ENCODE data around the gene ICOSLG. TPM values are rescaled to one million over a fixed set of nuclear protein-coding genes. Genes with fewer than 3 reads are reported as not detected.
"Not testable (repeated sequence)": the region's sequence is repeated elsewhere in the genome, so short reads cannot be mapped to it uniquely, and the experiment has no call there.

The ICOSLG gene
- polyA plus RNA-seq, 3 donors from 2014 or later: not detected

DNA sequence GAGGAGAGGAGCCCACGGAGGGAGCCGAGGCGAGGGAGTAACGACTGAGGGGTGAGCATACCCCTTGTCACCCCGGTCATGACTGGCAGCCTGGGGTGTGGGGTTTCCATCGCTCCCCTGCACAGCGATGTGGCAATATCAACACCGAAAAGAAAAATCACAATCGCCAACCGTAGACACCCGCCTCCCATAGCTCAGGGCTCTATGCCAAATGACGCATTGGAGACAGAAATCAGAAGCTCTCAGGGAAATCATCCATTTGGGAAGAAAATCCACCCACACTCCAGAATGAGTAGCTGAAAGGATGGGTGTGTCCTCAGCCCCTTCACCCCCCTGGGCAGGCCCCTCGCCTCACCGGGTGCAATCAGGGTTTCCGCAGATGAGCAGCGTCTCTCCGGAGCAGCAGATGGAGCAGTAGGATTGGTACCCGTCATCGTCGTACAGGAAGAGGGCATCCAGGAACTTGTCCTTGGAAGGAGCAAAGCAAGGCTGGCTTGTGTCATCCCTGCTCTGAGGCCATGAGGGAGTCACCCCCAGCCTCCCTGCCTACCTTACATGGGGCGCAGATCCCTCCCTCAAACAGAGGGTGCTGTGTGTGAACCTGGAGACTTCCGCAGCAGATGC, 18.5 kb upstream of the ICOSLG start:
- H3K27me3 Mint-ChIP-seq (ENCODE audit: low read depth in 3 of 3): peaks cover 0 to 1% (median 0%) of the 10 kb centered on the region in 3 donors
- no peaks in the 10 kb centered on the region for H3K36me3 Mint-ChIP-seq
- no peak overlapping the region for H3K4me3 Mint-ChIP-seq
- no peak for DNase-seq
- H3K4me1 Mint-ChIP-seq: no peaks in the 10 kb centered on the region
- no peak overlapping the region for H3K27ac Mint-ChIP-seq
- H3K9me3 Mint-ChIP-seq: no peaks in the 10 kb centered on the region

DNA sequence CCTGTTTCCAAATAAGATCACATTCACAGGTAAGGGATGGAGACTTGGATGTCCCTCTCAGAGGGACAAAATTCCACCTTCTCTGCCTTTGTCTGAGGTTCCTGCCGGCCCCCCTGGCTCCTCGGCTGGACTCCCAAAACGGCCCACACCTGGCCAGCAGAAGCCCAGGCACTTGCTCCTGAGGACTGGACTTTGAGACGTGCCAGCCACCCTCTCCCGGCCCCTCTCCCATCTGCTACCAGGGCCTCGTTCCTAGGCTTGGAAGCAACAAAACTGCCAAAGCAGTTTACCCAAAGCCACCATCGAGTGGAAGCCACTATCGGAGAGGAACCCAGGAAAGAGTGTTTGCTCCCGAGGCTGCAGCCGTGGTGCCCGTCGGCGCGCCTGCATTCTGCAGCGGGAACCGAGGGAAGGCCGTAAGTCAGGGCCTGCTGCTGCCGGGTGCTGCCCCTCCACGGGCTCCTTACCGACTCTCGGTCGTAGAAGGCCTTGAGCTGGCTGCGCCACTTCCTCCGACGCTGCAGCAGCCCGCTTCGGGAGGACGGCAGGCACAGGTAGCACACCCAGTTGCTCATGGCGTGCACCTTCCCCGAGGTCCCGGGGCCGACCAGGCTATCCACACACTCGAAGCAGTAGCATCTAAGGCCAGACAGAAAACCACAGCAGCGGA, 17.4 kb upstream of the ICOSLG start:
- Mint-ChIP-seq H3K4me1 (no peaks in the 10 kb centered on the region), H3K9me3 (no peaks in the 10 kb centered on the region), H3K36me3 (no peaks in the 10 kb centered on the region), H3K4me3 (no peak overlapping the region), H3K27ac (no peak overlapping the region), H3K27me3 (ENCODE audit: low read depth in 3 of 3) (peaks cover 0 to 1% (median 0%) of the 10 kb centered on the region in 3 donors)
- DNase-seq: no peak

DNA sequence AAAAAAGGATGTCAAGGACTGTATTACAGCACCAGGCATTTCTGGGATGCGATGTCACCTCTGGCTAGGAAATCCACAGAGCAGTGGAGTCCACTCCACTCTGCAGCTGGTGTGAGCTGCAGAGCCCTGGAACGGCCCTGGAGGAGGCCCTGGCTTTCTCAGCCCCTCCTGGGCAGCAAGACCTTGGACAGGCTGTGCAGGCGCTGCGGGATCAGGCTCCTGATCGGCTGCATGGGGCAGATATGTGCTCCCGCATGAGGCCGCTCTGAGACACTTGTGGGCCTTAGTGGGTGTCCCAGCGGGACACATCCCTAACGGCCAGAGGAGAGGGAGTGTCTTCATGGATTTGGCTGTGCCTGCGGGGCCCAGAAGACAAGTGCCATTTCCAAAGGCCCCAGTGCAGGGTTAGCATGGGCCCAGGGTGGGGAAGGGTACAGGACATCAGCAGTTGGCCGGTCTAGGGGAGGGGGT, 14.8 kb upstream of the ICOSLG start:
- H3K4me1 Mint-ChIP-seq: no peaks in the 10 kb centered on the region
- H3K27ac Mint-ChIP-seq: no peak overlapping the region
- no peaks in the 10 kb centered on the region for H3K9me3 Mint-ChIP-seq
- no peak overlapping the region for H3K4me3 Mint-ChIP-seq
- no peak for DNase-seq
- peaks cover 0 to 1% (median 0%) of the 10 kb centered on the region in 3 donors for H3K27me3 Mint-ChIP-seq (ENCODE audit: low read depth in 3 of 3)
- H3K36me3 Mint-ChIP-seq: no peaks in the 10 kb centered on the region

DNA sequence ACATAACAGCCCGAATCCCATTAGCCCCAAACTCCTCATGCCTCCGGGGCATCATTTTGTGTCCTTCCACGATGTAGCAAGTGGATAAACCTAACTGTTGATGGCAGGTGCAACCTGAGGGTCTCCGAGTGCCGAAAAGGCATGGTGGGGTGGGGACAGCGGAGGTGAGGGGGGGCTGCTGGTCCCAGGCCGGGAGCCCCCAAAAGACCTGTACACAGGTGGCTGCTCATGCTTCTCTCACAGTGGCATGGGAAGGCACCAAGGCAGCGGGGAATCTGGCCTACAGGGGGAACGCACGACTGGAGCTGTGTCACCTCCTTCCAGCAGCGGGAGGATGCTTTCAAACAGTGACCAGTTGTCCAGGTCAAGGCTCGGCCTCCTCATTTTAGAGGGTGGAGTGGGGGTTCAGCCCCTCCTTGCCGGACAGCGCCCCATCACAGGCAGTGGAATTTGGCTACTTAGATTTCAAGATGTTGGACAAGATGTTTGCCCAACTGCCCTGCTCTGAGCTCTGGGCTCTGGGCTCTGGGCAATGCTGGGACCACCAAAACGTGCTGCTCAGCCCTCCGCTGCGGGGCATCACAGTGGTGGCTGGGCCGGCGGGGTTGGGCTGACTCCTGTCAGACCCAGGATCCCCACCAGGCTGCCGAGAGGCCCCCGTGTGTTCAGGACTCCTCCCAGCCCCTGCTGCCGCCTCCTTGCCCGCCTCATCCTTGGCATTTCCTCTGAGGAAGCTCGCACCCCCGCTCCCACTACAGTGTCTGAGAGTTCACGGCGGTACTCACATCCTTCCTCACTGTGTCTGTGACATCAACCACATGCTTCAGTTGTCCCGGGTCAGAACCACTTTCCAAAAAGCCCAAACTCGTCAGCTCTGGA, 13.3 kb upstream of the ICOSLG start:
- peaks cover 0 to 1% (median 0%) of the 10 kb centered on the region in 3 donors for H3K27me3 Mint-ChIP-seq (ENCODE audit: low read depth in 3 of 3)
- no peak overlapping the region for H3K4me3 Mint-ChIP-seq
- DNase-seq: no peak
- H3K4me1 Mint-ChIP-seq: no peaks in the 10 kb centered on the region
- no peaks in the 10 kb centered on the region for H3K36me3 Mint-ChIP-seq
- H3K27ac Mint-ChIP-seq: no peak overlapping the region
- no peaks in the 10 kb centered on the region for H3K9me3 Mint-ChIP-seq

DNA sequence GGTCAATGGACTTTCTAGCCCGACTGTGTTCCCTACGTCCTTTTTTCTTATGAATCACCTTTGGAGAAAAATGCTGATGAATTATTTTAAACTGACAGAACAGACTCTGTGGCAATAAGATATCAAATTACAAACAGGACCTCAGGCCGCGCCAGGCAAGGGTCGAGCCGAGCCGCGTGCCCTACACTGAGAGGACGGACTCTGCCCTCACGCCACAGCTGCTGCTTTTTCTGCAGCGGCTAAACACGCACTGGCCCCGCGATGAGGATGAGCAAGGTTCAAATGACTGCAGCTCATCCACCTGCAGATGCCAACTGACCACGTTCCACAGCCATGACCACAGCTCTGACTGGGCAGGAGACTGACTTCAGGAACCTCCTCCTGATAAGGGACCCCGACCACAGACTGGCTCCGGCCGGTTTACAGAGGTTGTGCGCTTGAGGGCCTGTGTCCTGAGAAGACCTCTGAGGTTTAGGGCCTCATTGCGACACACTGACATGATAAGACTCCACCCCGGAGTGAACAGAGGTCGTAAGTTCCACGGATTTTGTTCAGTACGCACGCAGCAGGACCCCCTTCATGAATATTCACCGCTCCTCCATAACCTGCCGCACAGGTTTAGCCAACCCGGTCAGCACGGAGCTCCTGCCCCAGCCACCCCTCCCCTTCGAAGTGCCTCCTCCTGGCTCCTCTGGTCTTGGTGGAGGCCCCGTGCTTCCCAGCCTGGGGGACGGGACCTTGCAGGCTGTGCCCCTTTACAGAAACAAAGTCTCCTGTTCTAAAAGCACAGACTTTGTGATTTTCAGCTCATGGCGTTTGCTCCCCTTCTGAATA, 8.7 kb upstream of the ICOSLG start:
- not testable (repeated sequence) for H3K4me1 Mint-ChIP-seq; H3K9me3 Mint-ChIP-seq; DNase-seq; H3K27ac Mint-ChIP-seq; H3K4me3 Mint-ChIP-seq; H3K36me3 Mint-ChIP-seq; H3K27me3 Mint-ChIP-seq (ENCODE audit: low read depth in 3 of 3)

DNA sequence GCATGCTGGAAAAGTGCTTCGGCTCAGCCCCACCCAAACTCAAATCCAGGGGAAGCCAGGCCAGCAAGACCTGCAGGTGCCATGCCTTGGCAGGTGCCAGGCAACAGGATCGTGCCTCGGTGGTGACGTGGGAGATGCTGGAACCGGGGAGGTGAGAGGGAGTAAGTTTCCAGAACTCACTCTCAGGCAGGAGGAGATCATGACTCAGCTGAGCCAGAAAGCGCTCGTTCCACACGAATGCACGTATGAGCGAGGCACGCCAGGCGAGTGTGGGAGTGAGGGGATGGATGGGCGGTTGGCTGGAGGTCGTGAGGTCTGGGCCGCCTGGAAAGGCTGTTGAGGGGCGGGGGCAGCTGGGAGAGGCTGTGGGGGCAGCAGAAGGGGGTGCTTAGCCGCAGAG, 7.2 kb upstream of the ICOSLG start:
- H3K27ac Mint-ChIP-seq; H3K36me3 Mint-ChIP-seq; DNase-seq; H3K4me3 Mint-ChIP-seq; H3K4me1 Mint-ChIP-seq; H3K27me3 Mint-ChIP-seq (ENCODE audit: low read depth in 3 of 3); H3K9me3 Mint-ChIP-seq: not testable (repeated sequence)

DNA sequence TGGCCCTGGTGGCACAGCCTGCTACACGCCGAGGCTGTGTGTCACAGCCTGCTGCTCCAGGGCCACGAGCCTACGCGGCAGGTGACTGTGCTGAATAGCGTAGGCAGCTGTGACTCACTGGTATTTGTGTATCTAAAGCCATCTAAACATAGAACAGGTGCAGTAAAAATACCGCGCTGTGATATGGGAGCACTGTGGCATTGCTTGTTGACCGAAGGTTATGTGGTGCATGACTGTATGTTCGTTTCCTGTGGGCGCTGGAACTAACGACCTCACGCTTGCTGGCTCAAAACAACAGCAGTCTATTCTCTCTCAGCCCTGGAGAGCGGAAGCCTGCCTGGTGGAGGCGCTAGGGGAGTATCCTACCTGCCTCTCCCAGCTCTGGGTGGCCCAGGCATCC, 3.2 kb upstream of the ICOSLG start:
- H3K27ac Mint-ChIP-seq; H3K4me3 Mint-ChIP-seq; H3K9me3 Mint-ChIP-seq; H3K27me3 Mint-ChIP-seq (ENCODE audit: low read depth in 3 of 3); H3K4me1 Mint-ChIP-seq; DNase-seq; H3K36me3 Mint-ChIP-seq: not testable (repeated sequence)

DNA sequence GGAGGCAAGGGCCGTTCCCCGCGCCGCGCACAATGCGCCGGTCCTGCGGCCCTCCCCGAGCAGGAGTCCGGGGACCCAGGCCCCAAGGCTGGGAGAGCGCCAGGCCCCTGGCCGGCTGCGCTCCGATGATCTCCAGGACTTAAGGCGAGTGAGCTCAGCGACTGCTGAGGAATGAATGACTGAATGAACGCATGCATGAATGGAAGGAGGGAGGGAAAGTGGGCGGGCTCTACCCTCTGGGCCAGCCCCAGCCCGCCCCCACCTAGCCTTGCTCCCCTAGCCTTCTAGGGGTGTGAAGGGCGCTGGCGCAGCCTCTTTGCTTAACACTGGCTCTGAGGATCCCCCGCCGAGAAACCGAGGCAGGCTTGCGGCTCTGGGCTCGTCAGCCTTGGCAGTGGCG, 538 bp upstream of the ICOSLG start:
- H3K27me3 Mint-ChIP-seq (ENCODE audit: low read depth in 3 of 3); DNase-seq; H3K27ac Mint-ChIP-seq; H3K4me3 Mint-ChIP-seq; H3K36me3 Mint-ChIP-seq; H3K9me3 Mint-ChIP-seq; H3K4me1 Mint-ChIP-seq: not testable (repeated sequence)

DNA sequence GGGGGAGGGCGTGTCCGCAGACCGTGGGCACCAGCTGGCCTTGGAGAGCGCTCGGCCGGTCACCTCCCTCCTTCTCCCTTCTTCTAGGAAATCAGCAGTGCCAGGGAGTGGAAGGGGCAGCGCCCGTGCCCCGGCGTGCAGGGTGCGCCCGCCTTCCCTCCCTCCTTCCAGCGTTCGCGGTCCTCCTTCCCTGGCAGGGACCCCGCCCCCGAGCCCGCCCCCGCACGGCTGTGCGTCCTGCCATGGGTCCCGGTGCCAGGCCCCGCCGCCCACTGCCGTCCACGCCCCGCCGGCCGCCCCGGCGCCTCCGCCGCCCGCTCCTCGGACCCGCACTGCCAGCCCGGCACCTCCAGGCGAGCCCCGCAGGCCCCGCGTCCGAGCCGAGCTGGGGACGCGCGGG, 390 bp downstream of the ICOSLG start:
- H3K4me1 Mint-ChIP-seq; H3K36me3 Mint-ChIP-seq; DNase-seq; H3K27me3 Mint-ChIP-seq (ENCODE audit: low read depth in 3 of 3); H3K27ac Mint-ChIP-seq; H3K9me3 Mint-ChIP-seq; H3K4me3 Mint-ChIP-seq: not testable (repeated sequence)

DNA sequence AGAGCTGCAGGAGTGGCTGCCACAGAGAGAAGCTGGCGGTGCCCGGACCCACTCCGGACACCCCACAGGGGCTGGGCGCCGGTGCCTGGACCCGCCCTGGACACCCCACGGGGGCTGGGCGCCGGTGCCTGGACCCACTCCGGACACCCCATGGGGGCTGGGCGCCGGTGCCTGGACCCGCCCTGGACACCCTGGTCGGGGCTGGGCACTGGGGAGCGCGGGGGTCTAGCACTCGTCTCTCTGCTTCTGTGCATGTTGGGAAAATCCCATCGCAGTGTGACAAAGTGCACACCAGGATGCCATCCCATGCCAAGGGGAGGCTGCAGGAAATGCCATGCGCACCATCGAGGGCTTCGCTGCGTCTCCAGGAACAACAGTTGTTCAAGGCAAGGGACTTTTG, 11.2 kb downstream of the ICOSLG start:
- H3K4me3 Mint-ChIP-seq; H3K9me3 Mint-ChIP-seq; H3K27me3 Mint-ChIP-seq (ENCODE audit: low read depth in 3 of 3); H3K27ac Mint-ChIP-seq; H3K4me1 Mint-ChIP-seq; DNase-seq; H3K36me3 Mint-ChIP-seq: not testable (repeated sequence)

DNA sequence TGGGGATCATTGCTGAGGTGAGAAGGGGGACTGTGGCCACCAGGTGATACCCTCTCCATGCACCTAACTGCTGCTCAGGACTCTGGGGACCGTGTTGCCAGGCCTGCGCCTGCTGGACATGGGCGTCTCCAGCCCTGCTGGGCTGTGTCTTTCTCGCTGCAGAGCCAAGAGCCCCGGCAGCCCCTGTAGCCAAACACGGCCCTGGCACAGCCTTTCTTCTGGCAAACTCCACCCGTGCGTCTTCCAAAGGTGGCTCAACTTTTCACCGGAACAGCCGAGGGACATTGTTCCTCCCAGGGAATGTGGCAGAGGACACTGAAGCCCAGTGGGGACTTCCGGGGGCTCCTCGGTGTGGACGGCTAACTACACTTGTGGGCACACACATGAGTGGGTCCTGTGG, 12.6 kb downstream of the ICOSLG start:
- not testable (repeated sequence) for H3K36me3 Mint-ChIP-seq; H3K4me1 Mint-ChIP-seq; H3K27ac Mint-ChIP-seq; H3K9me3 Mint-ChIP-seq; DNase-seq; H3K4me3 Mint-ChIP-seq; H3K27me3 Mint-ChIP-seq (ENCODE audit: low read depth in 3 of 3)

DNA sequence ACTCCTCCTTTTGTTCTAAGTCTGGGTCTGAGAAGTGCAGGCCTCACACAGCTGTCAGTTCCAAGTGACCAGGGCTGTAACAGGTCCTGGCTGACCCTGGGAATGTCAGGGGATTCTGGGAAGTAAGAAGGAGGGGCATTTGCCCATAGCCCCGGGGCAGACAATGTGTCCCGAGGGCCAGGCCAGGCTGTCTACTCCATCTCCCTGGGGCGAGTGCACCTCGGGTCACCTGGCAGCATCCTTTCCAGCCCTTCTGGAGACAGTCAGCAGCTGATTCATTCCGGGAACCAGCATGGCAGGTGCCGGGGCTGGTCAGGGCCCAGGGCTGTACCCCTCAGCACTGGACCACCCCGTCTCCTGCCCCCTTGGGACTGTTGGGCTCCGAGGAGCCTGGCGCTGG, 13.1 kb downstream of the ICOSLG start:
- H3K36me3 Mint-ChIP-seq; H3K27me3 Mint-ChIP-seq (ENCODE audit: low read depth in 3 of 3): not testable (repeated sequence)

DNA sequence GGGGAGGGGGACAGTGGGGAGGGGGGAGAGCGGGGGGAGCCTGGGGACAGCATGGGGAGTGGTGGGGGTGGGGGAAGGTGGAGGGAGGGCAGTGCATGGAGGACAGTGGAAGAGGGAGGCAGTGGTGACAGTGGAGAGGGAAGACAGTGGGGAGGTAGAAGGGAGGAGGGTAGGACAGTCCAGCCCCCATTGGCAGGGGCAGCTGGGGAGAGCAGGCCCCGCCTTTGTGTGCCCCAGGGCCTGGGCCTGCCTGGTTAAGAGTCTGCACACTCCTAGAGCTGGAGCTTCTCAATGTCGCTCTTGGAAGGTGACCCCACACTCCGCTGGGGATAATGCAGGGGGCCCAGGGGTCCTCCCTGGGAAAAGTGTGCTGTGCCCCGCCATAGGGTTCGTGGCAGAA, 15.1 kb downstream of the ICOSLG start:
- not testable (repeated sequence) for H3K9me3 Mint-ChIP-seq; H3K4me1 Mint-ChIP-seq; H3K36me3 Mint-ChIP-seq; H3K4me3 Mint-ChIP-seq; H3K27ac Mint-ChIP-seq; DNase-seq; H3K27me3 Mint-ChIP-seq (ENCODE audit: low read depth in 3 of 3)

More for the DNA sequence above, 13.1 kb downstream of the ICOSLG start:
- not testable (repeated sequence) for H3K4me3 Mint-ChIP-seq, H3K9me3 Mint-ChIP-seq, DNase-seq, H3K4me1 Mint-ChIP-seq, H3K27ac Mint-ChIP-seq

DNA sequence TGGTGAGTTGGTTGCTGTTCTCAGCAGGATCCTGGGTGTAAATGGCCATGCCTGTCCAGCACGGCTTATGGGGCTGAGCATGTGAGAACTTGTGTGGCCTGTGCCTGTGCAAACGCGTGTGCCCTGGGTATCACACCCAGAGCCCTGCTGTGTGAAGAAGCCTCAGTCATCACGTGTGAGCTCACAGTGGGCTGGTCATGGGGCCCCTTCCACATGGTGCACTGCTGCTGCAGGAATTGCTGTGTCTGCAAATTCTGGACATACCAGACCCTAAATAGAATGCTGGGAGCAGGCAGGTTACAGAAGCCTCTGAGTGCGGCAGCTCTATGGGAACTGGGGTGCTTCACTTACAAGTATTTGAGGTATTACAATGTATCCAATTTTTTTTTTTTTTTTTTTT, 17.4 kb downstream of the ICOSLG start:
- not testable (repeated sequence) for H3K36me3 Mint-ChIP-seq; H3K4me1 Mint-ChIP-seq; H3K9me3 Mint-ChIP-seq; H3K27me3 Mint-ChIP-seq (ENCODE audit: low read depth in 3 of 3); H3K4me3 Mint-ChIP-seq; H3K27ac Mint-ChIP-seq; DNase-seq

Measured in immature natural killer cell (primary cell).